Posterior vena cava (tissue), 2 donors: Measurements from ENCODE around the gene SLC12A7. TPM values are rescaled to one million over a fixed set of nuclear protein-coding genes. Genes with fewer than 3 reads are reported as not detected.

Experiments
- DNase-seq: peaks from one replicate; pipeline ENCODE4 v3.0.0-alpha.2; 2020; ENCODE audit warnings: low spot score
- intact Hi-C, 2 donors: fragments of 100-400 bp; cut with DNase I; formaldehyde crosslinking; loops; one replicate each; pipeline versions ENCODE4 v1.14.1 to v1.14.2; 2022 to 2023
- total RNA-seq, 2 donors: library from RNA; stranded (reverse); fragmentation: NEBNext Ultra II Directional; extraction: Animal tissue kit (Norgen Biotek cat#: 25700); gene quantifications; one replicate each; pipeline ENCODE4 v1.2.1, GENCODE V29; 2021
- donor health status: DM: yes; HTN: yes; CAD: no.
- donor health status: DM: yes; HTN: yes; CAD: no.

SLC12A7 gene
- total RNA-seq, 2 donors from 2014 or later = 23.8 to 34.6 TPM

DNA sequence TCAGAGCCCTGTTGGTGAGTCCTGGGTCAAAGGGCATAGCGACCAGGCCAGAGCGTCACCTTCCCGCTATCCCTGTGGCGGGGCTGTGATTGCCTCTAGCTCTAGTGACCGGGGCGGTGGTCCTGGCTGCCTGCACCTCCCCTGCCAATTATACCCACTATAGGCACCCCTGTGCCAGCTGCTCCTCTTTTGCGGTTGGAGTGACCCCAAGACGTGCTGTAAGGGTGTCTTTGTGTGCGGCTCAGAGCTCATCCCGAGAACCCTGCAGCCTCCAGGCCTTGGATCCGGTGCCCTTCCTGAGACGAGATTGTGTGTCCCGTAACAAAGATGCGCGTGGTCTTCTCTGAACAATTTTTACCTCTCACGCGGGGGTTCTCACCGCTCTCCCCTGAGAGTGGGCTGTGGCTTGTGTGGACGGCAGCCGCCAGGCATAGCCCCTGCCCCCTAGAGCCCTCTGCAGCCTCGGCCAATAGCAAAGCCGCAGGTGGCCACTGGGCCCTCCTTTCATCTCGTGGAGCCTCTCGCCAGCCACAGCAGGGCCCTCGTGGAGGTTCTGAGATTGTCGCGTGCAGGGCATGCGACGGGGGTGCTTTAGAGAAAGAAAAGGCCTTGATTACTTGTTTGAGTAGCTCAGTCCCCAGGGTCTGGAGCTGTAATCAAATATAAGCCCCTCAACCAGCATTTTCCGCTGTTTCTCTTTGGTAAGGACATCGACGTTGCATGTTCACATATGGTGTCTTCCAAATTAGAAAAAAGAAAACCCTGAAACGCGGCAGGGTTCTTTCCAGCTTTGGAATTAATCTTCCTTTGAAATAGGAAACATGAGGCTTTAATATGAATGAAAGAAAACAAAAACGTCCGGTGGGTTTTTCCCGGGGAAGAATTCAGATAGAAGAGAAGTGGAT, 92.6 kb downstream of the SLC12A7 start:
- intact Hi-C loops = no loop called here

DNA sequence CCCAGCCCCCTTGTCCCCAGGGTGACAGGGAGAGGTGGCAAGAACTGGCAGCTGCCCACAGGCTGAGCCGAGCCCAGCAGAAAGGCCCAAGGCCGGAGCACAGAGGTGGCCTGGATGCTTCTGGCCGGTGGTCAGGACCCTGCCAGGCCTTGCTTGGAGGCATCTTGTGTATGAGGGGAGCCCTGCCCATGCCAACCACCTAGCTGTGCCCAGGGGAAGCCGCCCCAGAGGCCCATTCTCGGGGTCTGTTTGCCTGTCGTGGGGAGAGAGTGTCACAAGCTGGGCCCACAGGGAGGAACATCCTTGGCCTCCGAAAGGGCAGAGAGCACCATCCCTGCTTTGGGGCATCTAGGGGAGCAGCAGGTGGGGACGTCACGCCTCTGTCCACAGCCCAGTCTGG, 93.3 kb downstream of the SLC12A7 start:
- intact Hi-C loops = no loop called here
- peak; percentile 55 for DNase-seq

More for the DNA sequence above, 92.6 kb downstream of the SLC12A7 start:
- DNase-seq = peak; percentile 68

DNA sequence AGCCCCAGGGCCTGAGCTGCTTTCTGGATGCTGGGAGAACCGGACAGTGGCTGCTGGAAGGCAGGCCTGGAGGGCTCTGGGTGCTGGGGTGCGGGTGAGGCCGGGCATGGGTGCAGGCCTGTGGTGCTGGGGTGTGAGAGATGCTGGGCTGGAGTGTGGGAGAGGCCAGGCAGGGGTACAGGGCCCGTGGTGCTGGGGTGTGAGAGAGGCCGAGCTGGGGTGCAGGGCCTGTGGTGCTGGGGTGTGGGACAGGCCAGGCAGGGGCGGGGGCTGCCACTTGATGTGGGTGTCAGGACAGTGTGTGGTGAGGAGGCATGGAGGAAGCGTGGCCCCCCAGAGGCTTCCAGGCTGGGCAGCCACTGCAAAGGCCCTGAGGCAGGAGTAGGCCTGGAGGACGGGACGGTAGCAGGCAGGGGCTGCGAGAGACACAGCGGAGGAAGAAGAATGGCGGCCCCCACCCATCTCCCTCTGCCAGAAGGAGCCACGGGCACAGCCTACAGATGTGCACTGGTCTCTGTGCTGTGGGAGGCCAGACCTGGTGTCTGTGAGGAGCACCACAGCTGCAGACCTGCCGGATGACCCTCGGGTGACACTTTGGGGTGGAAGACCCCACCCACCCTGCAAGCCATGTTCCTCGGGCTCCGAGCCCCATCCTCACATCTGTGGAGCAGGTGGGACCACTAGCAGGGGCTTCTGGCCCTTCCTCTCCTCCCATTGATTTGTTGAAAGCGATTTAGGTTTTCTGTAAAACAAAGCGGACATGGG, 94.0 kb downstream of the SLC12A7 start:
- intact Hi-C loops = no loop called here
- no peak for DNase-seq

DNA sequence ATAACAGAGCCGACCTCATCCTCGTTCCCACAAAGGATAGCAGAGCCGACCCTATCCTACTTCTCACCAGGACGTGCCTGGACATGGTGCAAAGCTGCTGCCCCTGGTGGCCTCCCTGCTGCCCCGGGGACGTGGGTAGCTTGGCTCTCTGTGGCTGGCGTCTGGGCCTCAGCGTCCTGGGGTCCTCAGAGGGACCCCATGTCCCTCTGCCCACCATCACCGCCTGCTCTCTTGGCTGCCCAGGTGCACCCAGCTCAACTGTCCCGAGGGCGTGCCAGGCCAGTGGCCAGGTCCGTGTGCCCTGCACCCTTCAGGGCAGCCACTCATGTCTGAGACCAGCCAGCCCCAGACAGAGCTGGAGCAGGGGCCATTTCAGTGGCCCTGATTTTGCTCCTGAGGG, 94.8 kb downstream of the SLC12A7 start:
- intact Hi-C loops = no loop called here
- no peak for DNase-seq

DNA sequence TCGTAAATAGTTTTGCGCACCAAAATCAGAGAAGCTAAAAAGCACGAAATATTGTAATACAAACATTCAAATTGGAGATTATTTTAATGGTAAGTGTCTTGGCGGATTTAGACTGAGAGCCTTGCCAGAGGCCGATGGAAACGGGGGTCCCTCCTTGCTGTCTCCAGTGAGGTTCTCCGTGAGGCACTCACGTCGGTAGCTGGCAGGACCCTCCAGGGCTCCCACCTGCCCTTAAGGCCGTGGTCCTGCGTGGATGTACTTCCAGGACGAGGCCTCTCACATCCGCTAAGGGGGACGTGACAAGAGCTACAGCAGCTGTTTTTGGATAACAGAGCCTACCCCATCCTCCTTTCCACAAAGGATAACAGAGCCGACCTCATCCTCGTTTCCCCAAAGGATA, 95.4 kb downstream of the SLC12A7 start:
- no peak for DNase-seq
- intact Hi-C loops = no loop called here

DNA sequence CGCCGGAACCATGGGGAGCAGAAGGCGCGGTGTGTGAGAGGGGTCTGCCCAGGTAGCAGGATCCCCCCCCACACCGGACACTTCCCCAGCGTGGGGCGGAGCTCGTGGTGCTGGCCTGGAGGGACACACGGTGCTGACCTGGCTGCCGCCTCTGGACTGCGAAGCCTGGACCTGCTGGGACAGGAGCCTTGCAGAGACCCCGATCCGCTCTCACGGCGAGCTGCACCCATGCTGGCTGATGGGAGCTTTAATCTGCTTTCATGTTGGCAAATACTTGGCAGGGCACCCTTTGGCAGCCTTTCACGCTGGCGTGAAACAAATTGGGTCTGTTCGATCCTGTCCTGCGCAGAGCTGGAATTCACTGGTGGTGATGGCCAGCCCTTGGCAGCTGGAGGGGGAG, 95.8 kb downstream of the SLC12A7 start:
- intact Hi-C loops = no loop called here
- no peak for DNase-seq

DNA sequence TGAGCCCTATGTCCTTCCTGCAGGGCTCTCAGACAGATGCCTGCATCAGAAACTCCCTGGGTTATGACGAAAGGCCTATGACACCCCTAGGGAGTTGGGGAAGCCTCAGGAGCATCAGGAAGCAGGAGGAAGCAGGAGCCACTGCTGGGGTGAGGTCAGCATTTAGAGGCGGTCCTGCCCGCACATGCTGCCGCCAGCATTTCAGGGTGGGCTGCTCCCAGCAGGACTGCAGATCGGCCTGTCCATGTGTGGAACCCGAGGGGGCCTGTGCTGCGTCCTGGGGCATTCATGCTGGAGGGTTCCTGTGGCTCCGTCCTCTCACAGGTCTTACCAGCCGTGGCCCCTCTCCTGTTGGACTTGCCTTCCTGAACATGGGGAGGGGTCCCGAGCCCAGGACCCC, 96.4 kb downstream of the SLC12A7 start:
- intact Hi-C loops = no loop called here
- DNase-seq = no peak

DNA sequence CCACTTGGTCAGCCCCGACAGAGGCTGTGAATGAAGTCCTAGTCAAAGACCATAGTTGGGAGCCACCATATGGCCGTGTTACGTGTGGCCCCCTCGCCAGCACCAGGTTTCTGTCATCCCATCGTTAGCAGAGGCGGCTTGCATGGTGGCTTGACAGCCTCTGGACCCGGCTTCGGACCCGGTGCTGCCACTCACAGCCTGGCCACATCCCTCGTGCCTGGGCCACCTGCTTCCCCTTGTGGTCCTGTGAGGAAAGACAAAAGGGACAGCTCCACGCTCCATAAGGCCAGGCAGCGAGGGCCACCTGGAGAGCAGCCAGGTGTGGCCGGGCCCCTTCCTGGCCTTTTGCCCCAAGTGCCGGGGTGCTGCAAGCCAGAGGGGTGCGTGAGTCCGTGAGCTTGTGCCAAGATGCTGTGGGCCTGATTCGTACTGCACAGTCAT, 97.1 kb downstream of the SLC12A7 start:
- intact Hi-C loops = no loop called here
- no peak for DNase-seq

DNA sequence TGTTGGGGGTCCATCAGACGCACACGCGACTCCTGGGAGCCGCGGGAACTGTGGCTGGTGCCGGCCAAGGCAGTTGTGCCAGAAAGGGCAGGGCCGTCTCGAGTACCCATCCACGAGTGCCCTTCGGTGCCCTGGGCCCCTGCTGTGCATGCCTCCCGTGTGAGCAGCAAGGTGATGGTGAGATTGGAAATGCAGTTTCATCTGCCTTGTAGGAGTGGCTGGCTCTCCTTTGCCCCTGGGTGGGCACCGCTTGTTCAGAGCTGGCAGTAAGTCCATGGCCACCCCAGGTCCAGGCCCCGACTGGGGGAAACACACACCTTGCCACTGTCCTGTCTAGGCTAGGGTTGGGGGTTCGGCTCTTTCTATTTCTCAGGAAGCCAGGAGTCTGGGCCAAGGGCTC, 97.5 kb downstream of the SLC12A7 start:
- intact Hi-C loops = no loop called here
- DNase-seq = no peak

DNA sequence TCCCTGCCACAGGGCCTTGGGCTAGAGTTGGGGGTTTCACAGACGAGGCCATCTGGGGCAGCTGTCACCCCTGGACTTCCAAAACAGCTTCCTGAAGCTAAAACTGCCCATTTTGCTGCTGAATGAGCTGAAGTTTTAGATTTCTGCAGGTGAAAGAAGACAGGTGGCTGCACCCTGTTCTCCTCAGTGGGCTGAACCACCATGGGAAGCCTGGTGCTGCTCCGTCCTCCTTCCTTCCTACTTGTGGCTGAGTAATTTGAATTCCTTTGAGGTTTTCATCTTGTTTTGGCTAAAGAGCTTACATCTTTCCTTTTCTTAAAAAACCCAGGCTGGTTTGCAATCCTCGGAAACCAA, 97.9 kb downstream of the SLC12A7 start:
- DNase-seq = no peak
- intact Hi-C loops = no loop called here

DNA sequence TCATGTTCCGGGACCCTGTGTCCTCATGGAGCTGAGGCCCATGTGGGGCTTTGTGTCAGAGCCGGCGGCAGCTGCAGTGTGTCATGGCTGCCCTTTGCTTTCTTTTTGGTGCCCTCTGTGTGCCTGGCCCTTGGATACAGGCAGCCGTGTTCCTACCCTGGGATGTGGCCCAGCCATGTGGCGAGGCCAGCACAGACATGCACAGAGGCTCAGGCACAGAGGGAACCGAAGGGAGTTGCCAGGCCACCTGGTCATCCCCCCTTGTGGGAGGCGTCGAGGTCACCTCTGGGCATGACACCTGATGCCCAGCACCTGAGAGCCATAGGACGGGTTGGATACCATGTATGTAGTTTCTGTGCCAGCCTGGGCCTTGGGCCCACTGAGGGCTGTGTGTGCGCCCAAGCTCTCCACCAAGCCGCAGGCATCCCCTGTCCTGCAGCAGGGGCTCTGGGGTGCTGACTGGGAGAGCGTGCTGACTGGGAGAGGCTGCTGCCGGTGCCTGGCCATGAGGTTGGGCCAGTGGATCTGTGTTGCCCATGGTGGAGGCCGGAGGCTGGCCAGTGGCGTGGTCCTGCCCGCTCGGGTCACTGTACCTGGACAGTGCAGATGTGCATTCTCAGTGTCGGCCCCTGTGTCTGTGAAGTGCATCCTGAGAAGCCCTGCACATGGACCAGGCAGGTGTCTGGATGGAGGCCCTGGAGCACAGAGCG, 98.5 kb downstream of the SLC12A7 start:
- DNase-seq = peak; percentile 45
- intact Hi-C loops = no loop called here

DNA sequence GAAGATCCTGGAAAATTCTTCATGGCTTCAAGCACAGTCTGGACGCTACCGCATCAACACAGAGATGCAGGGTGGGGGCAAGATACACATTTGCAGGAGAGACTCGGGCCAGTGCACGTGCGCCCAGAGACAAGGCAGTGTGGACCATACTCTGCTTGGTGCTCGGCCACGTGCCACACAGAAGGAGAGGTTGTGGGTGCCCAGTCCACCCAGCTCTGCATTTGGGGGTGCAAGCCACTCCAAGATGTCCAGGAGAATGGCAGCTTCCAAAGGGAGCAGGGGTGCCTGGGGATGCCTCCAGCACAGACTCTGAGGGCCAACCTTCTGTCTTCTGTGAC, 99.0 kb downstream of the SLC12A7 start:
- intact Hi-C loops = no loop called here
- no peak for DNase-seq

DNA sequence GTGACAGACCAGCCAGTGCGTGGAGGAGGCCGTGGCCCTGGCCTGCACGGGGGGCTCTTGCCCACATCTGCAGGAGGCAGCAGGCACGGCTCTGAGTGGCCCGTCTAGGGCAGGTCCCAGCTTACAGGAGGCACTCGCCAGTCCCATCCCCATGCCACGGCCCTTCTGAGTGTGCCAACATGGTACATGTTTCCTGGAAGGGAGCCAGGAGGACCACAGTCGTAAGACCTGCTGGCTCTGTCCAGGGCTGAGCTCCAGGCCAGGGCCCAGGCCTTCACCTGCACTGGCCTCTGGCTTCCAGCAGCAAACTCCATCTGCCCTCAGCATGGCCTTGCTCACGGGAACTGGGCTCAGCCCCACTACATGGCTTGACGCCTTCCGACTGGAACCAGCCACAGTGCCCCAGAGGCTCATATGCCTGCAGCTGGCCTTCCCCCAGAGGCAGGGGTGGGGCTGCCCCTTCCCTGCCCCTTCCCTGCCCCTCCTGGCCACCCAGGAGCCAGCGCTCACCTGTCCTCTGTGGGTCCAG, 99.5 kb downstream of the SLC12A7 start:
- DNase-seq = peak; percentile 69
- intact Hi-C loops = no loop called here

DNA sequence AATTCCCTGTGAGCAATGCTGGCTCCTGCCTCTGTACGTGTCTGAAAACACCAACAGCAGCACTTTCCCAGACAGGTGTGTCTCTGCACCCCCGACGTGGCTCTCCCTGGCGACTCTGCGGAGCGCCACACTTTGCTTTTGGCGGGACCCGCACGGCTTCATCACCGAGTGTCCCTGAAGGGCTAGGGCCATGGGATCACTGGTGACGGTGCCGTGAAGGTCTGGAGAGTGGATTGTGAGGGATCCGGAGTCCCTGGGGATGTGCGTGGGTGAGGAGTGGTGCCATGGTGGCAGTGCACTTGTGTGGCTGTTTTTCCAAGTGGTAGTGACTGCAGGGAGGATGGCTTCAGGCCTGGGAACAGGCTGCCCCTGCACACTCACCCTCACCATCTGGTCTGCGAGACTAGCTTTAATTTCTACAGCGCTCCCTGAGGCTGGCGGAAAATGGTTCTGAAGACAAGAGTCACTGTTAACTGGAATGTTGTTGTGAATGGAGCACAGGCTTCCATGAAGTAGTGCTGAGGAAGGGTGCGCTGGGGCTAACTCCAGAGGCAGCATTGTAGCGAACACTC, 100.0 kb downstream of the SLC12A7 start:
- peak; percentile 47 for DNase-seq
- intact Hi-C loops = no loop called here

DNA sequence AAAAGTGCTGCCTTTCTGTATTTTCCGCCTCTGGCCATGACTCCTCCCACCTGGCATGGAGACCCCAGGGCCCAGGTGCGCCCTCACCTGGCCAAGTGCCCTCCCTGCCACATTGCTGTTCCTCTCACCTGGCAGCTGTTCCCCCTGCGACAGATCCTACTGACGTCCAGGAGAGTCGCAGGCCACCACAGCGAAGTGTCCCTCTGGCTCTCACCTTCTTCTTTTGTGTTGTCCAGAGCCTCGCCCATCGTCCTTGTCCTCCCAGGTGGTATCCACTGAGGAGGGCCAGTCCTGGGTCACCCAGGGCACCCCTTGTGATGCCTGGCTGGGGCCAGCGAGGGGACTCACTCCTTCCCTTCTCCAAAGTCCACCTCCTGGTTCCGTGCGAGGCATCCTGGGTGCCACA, 100.6 kb downstream of the SLC12A7 start:
- intact Hi-C loops = no loop called here
- DNase-seq = peak; percentile 50

DNA sequence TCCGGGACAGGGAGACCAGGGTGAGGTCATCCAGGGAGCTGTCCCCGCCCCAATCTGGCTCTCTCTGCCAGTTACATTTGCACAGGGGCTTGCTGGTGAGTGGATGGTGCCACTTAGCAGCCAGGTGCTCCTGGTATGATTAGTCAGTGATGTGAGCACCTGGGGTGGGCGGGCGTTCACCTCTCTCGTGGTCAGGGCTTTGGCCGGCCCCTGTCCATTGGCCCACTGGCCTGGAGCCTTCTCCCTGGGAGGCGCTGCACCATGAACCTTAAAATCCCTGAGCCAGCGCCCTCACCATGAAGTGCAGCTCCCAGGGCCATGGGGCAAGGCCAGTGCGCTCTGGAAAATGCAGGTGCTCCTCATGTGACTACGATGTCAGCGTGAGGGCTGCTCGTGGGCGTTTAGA, 101.2 kb downstream of the SLC12A7 start:
- DNase-seq = peak; percentile 66
- intact Hi-C loops = no loop called here

DNA sequence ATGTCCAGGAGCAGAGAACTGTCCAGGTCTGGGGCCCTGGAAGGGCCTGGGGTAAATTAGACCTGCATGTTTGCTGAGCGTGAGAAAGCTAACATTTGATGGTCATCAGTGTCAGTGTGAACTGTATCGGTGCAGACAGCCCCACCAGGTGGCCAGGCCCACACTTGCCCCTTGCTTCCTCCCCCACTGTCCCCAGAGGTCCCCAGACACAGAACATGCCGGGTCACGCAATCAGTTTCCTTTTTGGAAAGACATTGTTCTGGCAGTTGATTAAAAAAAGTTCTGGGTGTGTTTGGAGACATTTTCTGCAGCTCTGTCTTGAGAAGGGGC, 101.7 kb downstream of the SLC12A7 start:
- DNase-seq = peak; percentile 37
- intact Hi-C loops = no loop called here

DNA sequence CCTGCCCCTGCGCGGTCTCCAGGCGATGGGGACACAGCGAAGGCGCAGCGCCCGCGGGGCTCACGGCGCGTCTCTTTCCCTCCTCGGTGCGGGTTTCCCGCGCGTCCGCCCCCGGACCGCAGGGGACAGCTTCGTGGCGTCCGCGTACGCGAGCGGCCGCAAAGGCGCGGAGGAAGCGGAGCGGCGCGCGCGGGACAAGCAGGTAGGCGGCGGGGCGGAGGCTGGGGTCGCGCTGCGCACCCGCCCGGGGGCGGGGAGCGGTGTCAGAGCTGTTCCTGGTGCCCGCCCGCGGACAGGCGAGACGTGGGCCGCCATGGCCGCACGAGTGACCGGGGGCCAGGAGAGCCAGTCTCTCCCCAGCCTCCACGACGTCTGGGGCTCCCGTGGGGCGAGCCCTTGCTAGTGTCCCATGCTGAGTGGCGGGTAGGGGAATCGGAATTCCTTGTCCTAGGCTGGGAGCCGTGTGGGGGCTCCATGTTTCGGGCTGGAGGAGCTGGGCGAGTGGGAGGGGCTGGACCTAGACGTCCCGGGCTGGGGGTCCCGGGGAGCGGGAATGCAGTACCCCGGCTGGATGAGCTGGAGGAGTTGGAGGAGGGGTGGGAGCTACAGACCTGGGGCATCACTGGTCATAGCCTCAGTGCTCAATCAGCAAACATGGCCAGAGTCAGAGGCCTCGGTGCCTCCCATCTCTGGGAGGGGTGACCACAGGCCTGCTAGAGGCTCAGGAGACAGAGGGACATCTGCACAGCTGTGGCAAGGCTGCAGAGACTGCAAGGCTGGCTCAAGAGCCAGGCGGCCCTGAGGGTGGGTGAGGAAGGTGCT, 102.3 kb downstream of the SLC12A7 start:
- DNase-seq = peak; percentile 67
- intact Hi-C loops = no loop called here
